ENCODE results near the gene TRIM37.

The TRIM37 gene

DNA sequence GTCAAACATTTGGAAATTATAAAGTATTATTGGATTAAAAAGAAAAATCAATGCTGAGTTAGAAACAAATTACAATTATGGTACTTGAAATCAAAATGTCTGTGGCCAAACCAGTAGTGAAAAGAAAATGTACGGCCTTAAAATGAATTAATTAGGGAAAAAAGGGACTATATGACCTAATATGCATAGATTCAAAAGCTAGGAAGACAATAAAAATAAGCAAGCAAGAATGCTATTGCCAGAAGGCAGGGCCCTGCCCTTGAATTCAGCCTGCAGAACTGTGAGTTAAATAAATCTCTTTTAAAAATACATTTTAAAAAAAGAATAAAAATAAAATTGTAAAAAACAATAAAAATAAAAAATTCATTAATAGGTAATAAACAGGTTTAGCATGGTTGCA lies 88.7 kb downstream of the TRIM37 start:
- H3K9me3 ChIP-seq: no peaks in the 10 kb centered on the region
- H3K4me3 ChIP-seq: no peak overlapping the region
- H3K27me3 ChIP-seq: no peaks in the 10 kb centered on the region
- H3K27ac ChIP-seq: no peak overlapping the region
- intact Hi-C loops (cut with DNase I; ENCODE audit: low total_unique reads): no loop called here
- no peak for DNase-seq
- H3K4me1 ChIP-seq: no peaks in the 10 kb centered on the region
- H3K36me3 ChIP-seq: peaks cover 16 to 27% (median 25%) of the 10 kb centered on the region in 3 donors
- no peak for TF ChIP-seq CTCF (IDR thresholded peaks at IDR 0.05)

DNA sequence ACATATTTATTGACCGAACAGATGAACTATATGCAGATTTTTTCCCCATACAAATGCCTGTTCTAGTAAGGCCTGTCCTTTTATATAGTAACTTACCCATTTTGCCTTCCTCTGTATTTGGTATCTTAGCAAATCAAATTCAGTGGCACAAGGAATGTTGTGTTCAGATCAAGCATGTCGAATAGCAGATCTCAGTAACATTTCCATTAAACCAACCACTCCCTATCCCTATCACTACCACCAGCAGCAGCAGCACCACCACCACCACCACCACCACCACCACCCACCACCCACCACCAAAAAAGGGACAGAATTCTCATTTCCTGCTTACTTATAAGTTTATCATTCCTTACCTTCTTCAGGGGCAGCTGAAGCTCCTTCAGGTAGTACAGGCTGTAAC lies 94.7 kb downstream of the TRIM37 start:
- Histone ChIP-seq H3K4me1 (no peaks in the 10 kb centered on the region), H3K27me3 (no peaks in the 10 kb centered on the region), H3K27ac (no peak overlapping the region), H3K36me3 (peaks cover 28 to 46% (median 34%) of the 10 kb centered on the region in 3 donors), H3K4me3 (no peak overlapping the region), H3K9me3 (no peaks in the 10 kb centered on the region)
- TF ChIP-seq CTCF (IDR thresholded peaks at IDR 0.05): no peak
- intact Hi-C loops (cut with DNase I; ENCODE audit: low total_unique reads): no loop called here
- DNase-seq: no peak

- Histone ChIP-seq H3K27me3 (no peaks in the 10 kb centered on the region), H3K4me1 (no peaks in the 10 kb centered on the region), H3K9me3 (no peaks in the 10 kb centered on the region), H3K4me3 (no peak overlapping the region), H3K27ac (no peak overlapping the region), H3K36me3 (peaks cover 17 to 39% (median 18%) of the 10 kb centered on the region in 3 donors)
- no peak for TF ChIP-seq CTCF (IDR thresholded peaks at IDR 0.05)
- no peak for DNase-seq
- intact Hi-C loops (cut with DNase I; ENCODE audit: low total_unique reads): no loop called here
Observed at GRCh38 chr17:59010026-59010425, 96.7 kb downstream of the TRIM37 start.

DNA sequence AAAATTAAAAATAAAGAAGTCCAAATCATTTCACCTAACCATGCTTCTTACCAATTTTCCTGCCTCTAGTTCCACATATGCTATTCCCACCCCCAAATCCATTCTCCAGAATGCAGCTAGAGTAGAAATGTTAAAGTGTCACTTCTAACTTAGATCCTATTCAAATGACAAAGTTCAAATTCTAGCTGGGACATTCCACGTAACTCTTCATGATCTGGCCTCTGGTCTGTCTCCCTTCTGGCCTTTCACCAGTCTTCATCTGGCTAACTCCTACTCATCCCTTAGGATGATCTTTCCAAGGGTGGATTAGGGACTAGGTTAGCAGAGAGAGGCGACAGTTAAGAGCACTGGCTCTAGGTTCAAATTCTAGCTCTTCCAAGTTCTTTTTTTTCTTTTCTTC lies 97.9 kb downstream of the TRIM37 start:
- Histone ChIP-seq H3K36me3 (peaks cover 14 to 38% (median 16%) of the 10 kb centered on the region in 3 donors), H3K9me3 (no peaks in the 10 kb centered on the region), H3K4me3 (no peak overlapping the region), H3K4me1 (no peaks in the 10 kb centered on the region), H3K27ac (no peak overlapping the region), H3K27me3 (no peaks in the 10 kb centered on the region)
- intact Hi-C loops (cut with DNase I; ENCODE audit: low total_unique reads): loop anchor here (10.0 kb wide), 2 partner anchors 424 to 494 kb away; partner anchors contain the start of gene MTMR4
- no peak for DNase-seq
- no peak for TF ChIP-seq CTCF (IDR thresholded peaks at IDR 0.05)

DNA sequence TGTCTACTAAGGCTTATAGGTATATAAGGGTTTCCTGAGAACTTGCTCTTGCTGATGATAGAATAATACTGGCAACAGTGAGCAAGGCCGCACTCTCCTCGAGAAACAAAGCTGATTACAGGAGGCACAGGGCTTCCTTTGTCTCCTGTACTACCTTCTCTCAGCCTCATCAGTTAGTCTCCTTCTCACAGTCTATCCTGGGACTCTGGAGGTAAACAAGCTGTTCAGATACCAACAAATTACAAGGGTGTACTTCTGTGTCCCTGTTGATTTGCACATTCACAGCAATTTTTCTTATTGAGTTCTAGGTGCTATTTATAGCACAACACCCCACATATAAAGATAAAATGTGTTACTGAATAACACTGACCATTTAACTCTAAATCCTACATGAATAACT lies 98.7 kb downstream of the TRIM37 start:
- no peak for DNase-seq
- Histone ChIP-seq H3K4me3 (no peak overlapping the region), H3K27ac (no peak overlapping the region), H3K9me3 (no peaks in the 10 kb centered on the region), H3K27me3 (no peaks in the 10 kb centered on the region), H3K4me1 (no peaks in the 10 kb centered on the region), H3K36me3 (peaks cover 12 to 33% (median 14%) of the 10 kb centered on the region in 3 donors)
- TF ChIP-seq CTCF (IDR thresholded peaks at IDR 0.05): no peak
- intact Hi-C loops (cut with DNase I; ENCODE audit: low total_unique reads): loop anchor here (10.0 kb wide), 2 partner anchors 423 to 493 kb away; partner anchors contain the start of gene MTMR4
